ENCODE data around the gene GLT1D1. TPM values are rescaled to one million over a fixed set of nuclear protein-coding genes. Genes with fewer than 3 reads are reported as not detected.
"Not testable (repeated sequence)": the region's sequence is repeated elsewhere in the genome, so short reads cannot be mapped to it uniquely, and the experiment has no call there.

The GLT1D1 gene
- total RNA-seq, 4 donors from 2014 or later, result 0.19 to 0.75 (median 0.62) TPM; not detected in 1

DNA sequence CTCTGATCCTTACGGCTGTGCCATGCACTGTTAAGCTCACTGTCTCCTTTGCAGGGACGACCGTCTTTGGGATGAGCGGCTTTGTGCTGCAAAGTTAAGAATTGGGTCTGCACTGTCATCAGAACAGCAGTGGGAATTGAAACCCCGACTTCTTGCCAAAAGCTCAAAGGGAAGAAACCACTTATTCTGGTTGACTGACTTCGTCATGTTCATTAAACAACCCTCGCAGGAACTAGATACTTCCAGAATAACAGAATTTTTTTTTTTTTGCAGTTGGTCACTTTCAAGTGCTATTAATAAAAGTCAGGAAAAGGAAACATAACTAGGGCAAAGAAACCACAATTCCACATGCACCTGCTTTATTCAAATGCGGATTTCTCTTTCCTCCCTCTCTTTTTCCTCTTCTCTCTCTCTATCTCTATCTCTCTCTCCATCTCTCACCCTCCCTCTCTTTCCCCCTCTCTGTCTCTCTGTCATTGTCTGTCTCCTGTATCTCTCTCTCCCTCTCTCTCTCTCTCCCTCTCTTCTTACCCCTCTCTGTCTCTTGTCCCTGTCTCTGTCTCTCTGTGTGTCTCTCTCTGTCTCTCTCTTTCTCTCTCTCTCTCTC, 12.3 kb upstream of the GLT1D1 start:
- no peaks in the 10 kb centered on the region for H3K36me3 ChIP-seq
- H3K27me3 ChIP-seq, result no peaks in the 10 kb centered on the region
- TF ChIP-seq, protein P1, sequence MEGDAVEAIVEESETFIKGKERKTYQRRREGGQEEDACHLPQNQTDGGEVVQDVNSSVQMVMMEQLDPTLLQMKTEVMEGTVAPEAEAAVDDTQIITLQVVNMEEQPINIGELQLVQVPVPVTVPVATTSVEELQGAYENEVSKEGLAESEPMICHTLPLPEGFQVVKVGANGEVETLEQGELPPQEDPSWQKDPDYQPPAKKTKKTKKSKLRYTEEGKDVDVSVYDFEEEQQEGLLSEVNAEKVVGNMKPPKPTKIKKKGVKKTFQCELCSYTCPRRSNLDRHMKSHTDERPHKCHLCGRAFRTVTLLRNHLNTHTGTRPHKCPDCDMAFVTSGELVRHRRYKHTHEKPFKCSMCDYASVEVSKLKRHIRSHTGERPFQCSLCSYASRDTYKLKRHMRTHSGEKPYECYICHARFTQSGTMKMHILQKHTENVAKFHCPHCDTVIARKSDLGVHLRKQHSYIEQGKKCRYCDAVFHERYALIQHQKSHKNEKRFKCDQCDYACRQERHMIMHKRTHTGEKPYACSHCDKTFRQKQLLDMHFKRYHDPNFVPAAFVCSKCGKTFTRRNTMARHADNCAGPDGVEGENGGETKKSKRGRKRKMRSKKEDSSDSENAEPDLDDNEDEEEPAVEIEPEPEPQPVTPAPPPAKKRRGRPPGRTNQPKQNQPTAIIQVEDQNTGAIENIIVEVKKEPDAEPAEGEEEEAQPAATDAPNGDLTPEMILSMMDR (IDR thresholded peaks at IDR 0.05), result no peak
- no peak for TF ChIP-seq POLR2A (IDR thresholded peaks at IDR 0.05)
- DNase-seq, result no peak
- H3K27ac ChIP-seq, result no peak overlapping the region
- no peaks in the 10 kb centered on the region for H3K9me3 ChIP-seq
- H3K4me1 ChIP-seq, result no peaks in the 10 kb centered on the region
- no peak overlapping the region for H3K4me3 ChIP-seq
- 38 to 51% methylated on average over 7 to 8 of the region's 8 CpGs for WGBS, 2 donors
- intact Hi-C loops (cut with DNase I), result no loop called here

DNA sequence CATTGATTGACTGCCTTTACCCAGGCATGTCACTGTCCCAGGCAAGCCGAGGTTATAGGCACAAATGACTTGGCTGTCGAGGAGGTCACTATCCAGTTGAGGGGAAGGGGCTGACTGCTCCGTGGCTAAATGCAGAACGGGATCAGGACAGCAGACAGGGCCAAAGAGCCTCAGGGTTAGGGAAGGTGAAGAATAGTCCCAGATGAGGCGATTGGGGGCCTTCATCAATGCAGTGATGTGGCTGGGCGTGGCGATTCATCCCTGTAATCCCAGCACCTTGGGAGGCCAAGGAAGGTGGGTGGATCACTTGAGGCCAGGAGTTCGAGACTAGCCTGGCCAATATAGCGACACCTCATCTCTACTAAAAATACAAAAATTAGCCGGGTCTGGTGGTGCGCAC, 10.7 kb upstream of the GLT1D1 start:
- Histone ChIP-seq H3K4me3 (no peak overlapping the region), H3K27ac (no peak overlapping the region), H3K27me3 (no peaks in the 10 kb centered on the region), H3K9me3 (no peaks in the 10 kb centered on the region), H3K4me1 (no peaks in the 10 kb centered on the region), H3K36me3 (no peaks in the 10 kb centered on the region)
- 88 to 92% methylated on average over 9 to 11 of the region's 11 CpGs for WGBS, 2 donors
- intact Hi-C loops (cut with DNase I), result no loop called here
- TF ChIP-seq, protein P1 (IDR thresholded peaks at IDR 0.05), result no peak
- no peak for TF ChIP-seq POLR2A (IDR thresholded peaks at IDR 0.05)
- DNase-seq, result no peak

- DNase-seq, result no peak
- 70 to 89% methylated on average over 4 of the region's 4 CpGs for WGBS, 2 donors
- no peaks in the 10 kb centered on the region for H3K9me3 ChIP-seq
- intact Hi-C loops (cut with DNase I), result no loop called here
- H3K4me1 ChIP-seq, result no peaks in the 10 kb centered on the region
- H3K4me3 ChIP-seq, result no peak overlapping the region
- TF ChIP-seq POLR2A (IDR thresholded peaks at IDR 0.05), result no peak
- TF ChIP-seq, protein P1 (IDR thresholded peaks at IDR 0.05), result no peak
- no peaks in the 10 kb centered on the region for H3K36me3 ChIP-seq
- H3K27ac ChIP-seq, result no peak overlapping the region
- H3K27me3 ChIP-seq, result no peaks in the 10 kb centered on the region
These were observed 9.7 kb upstream of the GLT1D1 start for GRCh38 chr12:128843538-128843937.

- Histone ChIP-seq H3K9me3 (no peaks in the 10 kb centered on the region), H3K4me3 (no peak overlapping the region), H3K4me1 (no peaks in the 10 kb centered on the region), H3K27ac (no peak overlapping the region), H3K27me3 (no peaks in the 10 kb centered on the region), H3K36me3 (no peaks in the 10 kb centered on the region)
- WGBS, 2 donors, result 18 to 55% methylated on average over 3 to 10 of the region's 11 CpGs
- no peak for DNase-seq
- intact Hi-C loops (cut with DNase I), result no loop called here
- TF ChIP-seq, protein P1 (IDR thresholded peaks at IDR 0.05), result no peak
- TF ChIP-seq POLR2A (IDR thresholded peaks at IDR 0.05), result no peak
These were observed 9.1 kb upstream of the GLT1D1 start for GRCh38 chr12:128844031-128844635.

- DNase-seq; H3K27ac ChIP-seq; H3K4me3 ChIP-seq; H3K27me3 ChIP-seq; H3K36me3 ChIP-seq; H3K4me1 ChIP-seq; H3K9me3 ChIP-seq; intact Hi-C loops (cut with DNase I): not testable (repeated sequence)
- 82% methylated on average over 11 of the region's 27 CpGs; no CpG with 5 or more reads in 1 of the 2 donors for WGBS, 2 donors
These were observed 6.6 kb upstream of the GLT1D1 start for GRCh38 chr12:128846671-128847070.

All from esophagus squamous epithelium (tissue), 5 donors.